ENCODE data around the gene VCPKMT.
"Not testable (repeated sequence)": the region's sequence is repeated elsewhere in the genome, so short reads cannot be mapped to it uniquely, and the experiment has no call there.

Gene VCPKMT

GRCh38 chr14:50092006-50092555 lies 24.3 kb downstream of the VCPKMT start:
- DNase-seq (ENCODE audit: low spot score): no peak

DNA sequence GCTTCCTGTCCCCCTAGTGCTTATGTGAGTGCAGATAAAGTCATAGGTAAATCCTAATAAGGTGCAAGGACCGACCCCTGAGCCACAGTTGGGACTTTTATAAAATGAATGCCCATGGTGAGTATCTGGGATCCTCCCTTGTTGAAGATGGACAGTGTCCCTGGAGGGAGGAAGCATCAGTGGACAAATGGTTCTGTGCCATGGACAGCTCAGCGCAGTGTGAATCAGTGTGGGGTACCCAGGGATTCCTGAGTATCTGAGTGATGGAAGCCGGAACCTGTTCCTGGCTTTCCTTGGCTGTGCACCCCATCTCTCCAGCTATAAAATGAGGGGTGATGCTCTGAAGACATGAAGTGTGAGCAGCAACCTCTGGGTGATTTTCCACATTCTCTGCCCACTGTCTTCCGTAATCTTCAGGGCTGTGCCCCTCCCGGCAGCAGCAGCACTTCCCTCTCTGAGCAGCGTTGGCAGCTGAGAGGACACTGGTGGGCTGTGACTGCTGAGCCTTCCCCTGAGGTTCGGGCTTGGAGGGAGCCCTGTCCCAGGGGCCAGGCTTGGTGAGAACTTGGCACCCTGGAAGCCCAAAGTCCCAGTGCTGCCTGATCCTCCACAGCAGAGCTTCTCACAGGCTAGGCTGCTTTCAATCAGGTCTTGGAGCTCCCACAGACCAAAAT lies 25.0 kb downstream of the VCPKMT start:
- no peak for DNase-seq (ENCODE audit: low spot score)

GRCh38 chr14:50089208-50089607 lies 27.2 kb downstream of the VCPKMT start:
- DNase-seq (ENCODE audit: low spot score): no peak

DNA sequence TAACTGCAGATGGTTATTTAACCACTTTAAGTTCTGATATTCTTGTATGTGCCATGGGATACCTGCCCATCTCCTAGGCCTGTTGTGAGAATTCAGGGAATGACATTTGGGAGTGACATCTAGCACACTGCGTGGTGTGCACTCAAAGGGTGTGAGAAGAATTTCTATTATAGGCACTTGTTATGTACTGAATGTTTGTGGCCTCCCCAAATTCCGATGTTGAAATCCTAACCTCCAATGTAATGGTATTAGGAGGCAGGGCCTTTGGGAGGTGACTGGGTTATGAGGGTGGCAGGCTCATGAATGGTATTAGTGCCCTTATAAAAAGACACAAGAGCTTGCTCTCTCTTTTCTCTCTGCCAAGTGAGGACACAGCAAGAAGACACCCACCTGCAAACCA lies 27.6 kb downstream of the VCPKMT start:
- no peak for DNase-seq (ENCODE audit: low spot score)

DNA sequence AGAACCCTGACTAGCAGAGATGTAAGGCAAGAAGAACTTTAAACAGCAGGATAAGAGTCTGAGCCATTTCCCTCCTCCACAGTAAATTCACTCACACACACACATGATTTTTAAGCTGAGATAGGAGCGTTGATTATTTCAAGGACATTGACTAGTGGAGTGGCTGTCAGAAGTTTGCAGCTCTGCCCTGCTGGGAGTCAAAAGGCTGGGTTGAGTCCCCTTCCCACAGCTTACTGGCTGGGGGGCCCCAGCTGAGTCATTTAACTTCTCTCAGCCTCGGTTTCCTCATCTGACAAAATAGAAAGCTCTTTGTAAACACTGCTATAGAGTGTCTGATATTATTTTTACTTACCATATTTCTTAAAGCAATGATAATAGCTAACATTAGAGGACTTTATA lies 28.3 kb downstream of the VCPKMT start:
- no peak for DNase-seq (ENCODE audit: low spot score)

- DNase-seq (ENCODE audit: low spot score): peak; percentile 37
Measured at GRCh38 chr14:50087341-50088116, 28.8 kb downstream of the VCPKMT start.

DNA sequence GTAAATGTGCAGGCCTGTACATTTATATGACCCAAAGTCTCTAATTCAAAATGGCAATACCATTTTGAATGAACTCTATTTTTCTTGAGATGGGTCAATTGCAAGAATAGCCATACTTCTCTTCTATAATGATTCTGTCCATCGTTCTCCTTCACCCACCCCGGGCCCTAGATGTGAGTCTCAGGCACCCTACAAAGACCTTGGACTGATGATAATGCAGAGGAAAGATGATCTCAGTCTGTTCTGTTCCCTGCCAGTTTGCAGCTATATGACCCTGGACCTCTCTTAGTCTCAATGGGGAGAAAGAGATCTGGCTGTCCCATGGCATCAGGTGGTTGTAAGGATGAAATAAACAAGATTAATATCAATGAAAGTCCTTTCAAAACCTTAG lies 30.1 kb downstream of the VCPKMT start:
- no peak for DNase-seq (ENCODE audit: low spot score)

GRCh38 chr14:50085570-50086320 lies 30.6 kb downstream of the VCPKMT start:
- no peak for DNase-seq (ENCODE audit: low spot score)

DNA sequence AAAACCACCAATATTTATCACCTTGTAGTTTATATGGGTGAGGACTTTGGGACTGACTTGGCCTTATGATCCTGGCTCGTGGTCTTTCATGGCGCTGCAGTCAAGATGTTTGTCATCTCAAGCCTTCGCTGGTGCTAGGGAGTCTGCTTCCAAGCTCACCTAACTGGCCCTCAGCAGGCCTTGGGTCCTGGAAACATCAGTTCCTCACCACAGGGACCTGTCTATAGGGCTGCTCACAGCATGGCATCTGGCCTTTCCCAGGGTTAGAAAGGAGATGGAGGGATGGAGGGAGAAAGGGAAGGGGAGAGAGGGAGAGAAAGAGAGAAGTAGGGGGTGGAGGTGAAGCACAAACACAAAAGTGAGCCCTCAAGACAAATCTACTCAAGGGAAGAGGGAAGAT lies 31.7 kb downstream of the VCPKMT start:
- no peak for DNase-seq (ENCODE audit: low spot score)

GRCh38 chr14:50083467-50084337 lies 32.7 kb downstream of the VCPKMT start:
- no peak for DNase-seq (ENCODE audit: low spot score)

DNA sequence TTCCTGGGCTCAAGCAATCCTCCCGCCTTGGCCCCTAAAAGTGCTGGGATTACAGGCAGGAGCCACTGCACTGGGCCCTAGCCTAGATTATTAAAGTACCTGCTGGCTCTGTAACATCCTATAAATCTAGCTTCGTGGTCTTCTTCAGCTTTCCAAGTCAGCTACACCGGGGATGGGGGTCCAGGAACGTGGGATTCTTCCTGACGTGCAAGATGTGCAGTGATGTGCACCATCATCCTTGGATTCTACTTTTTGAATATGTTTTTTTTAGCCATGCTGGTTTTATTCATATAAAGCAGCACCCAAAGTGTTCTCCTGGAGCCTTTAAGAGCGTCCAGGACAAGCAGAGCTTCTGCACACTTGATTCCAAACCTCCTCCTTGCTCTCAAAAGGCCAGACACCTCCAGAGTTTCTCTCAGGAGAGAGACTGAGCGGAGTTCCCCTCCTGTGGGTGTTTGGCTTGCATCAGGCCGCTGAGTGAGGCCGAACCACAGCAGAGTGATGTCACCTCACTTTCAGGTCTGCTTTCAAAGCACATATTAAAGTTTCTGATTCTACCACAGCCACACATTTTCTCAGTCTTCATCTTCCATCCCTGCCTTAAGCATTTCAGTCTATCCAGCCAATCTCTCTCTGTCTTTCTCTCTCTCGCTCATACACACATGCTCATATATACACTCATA lies 33.4 kb downstream of the VCPKMT start:
- no peak for DNase-seq (ENCODE audit: low spot score)

GRCh38 chr14:50082308-50082742 lies 34.0 kb downstream of the VCPKMT start:
- no peak for DNase-seq (ENCODE audit: low spot score)

DNA sequence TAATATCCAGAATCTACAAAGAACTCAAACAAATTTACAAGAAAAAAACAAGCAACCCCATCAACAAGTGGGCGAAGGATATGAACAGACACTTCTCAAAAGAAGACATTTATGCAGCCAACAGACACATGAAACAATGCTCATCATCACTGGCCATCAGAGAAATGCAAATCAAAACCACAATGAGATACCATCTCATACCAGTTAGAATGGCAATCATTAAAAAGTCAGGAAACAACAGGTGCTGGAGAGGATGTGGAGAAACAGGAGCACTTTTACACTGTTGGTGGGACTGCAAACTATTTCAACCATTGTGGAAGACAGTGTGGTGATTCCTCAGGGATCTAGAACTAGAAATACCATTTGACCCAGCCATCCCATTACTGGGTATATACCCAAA lies 37.3 kb downstream of the VCPKMT start:
- not testable (repeated sequence) for DNase-seq (ENCODE audit: low spot score)

DNA sequence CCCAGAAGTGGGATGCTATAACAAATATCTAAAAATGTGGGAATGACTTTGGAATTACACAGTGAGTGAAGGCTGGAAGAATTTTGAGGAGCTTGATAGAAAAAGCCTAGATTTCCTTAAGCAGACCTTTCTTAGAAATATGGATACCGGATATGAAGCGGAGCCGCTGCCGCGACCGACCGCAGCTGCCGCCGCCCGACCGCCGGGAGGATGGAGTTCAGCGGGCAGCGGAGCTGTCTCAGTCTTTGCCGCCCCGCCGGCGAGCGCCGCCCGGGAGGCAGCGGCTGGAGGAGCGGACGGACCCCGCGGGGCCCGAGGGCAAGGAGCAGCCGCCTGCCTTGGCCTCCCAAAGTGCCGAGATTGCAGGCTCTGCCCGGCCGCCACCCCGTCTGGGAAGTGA lies 42.7 kb downstream of the VCPKMT start:
- not testable (repeated sequence) for DNase-seq (ENCODE audit: low spot score)

DNA sequence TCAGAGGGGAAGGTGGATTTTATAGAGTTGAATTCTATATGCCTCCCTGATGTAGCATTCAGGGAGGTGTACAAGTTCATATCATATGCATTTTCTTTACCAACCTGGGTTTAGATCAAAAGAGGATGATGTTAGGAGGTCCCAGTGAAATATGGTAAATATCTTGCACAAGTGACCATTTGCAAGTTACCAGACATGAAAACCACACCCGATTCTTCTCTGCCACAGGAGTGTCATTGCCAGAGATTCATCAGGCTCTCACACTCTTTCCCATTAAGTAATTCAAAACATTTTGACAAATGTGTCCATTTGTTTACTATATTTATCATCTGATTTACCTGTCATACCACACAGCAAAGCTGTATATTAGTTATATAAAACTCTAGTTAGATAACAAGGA lies 44.0 kb downstream of the VCPKMT start:
- DNase-seq (ENCODE audit: low spot score): no peak

- no peak for DNase-seq (ENCODE audit: low spot score)
Measured at GRCh38 chr14:50070840-50071548, 45.4 kb downstream of the VCPKMT start.

DNA sequence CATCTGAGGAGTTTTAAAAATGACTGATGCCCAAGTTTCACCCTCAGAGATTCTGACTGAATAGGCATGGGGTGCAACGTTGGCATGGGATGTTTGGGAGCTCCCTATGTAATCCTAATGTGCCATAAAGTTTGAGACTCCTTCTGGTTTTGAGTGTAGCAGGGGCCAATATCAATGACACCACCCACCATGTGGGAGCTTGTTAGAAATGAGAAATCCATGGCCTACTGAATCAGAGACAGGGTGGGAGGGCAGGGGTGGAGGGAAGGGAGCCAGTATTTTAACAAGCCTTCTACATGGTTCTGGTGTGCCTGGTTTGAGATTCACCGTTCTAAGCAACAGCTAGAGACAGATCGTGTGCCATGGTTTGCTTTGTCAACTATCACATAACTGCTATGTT lies 46.1 kb downstream of the VCPKMT start:
- DNase-seq (ENCODE audit: low spot score): no peak

GRCh38 chr14:50069325-50069724 lies 47.0 kb downstream of the VCPKMT start:
- DNase-seq (ENCODE audit: low spot score): no peak

DNA sequence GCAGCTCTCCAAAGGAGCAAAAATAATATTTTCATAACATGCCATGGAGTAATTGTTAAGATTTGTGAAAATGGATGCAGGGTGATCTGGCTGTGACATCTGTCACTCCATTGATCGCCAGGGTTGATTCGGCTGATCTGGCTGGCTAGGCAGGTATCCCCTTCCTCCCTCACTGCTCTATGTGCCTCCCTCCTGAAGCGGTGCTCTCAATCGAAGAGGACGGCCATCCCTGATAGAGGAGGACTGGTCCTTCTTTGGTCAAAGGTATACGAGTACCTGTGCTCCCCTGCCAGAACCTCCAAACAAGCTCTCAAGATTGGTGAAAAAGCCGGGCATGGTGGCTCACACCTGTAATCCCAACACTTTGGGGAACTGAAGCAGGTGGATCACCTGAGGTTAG lies 47.9 kb downstream of the VCPKMT start:
- no peak for DNase-seq (ENCODE audit: low spot score)

- no peak for DNase-seq (ENCODE audit: low spot score)
Measured at GRCh38 chr14:50067723-50068495, 48.5 kb downstream of the VCPKMT start.
